ENCODE results near the gene PACRGL.

The PACRGL gene

DNA sequence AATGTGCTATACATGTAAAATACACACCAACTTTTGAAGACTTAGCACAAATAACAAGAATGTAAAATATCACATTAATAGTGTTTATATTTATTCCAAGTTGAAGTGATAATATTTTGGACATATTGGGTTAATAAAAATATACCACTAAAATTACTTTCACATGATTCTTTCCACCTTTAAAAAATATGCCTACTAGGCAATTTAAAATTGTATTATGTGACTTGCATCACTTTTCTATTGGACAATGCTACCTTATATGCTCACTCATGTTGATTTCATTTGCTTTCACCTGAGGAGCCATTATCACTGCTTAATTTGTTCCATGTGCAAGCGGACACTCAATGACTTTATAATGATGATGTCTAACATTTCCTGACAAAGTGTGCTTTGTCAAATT, 3.4 kb upstream of the PACRGL start:
- H3K36me3 ChIP-seq (ENCODE audit: insufficient read depth, low read length): no peaks in the 10 kb centered on the region
- H3K79me2 ChIP-seq (ENCODE audit: insufficient read depth, low read length): peaks cover 15% of the 10 kb centered on the region
- no peak overlapping the region for H2AFZ ChIP-seq (ENCODE audit: low read depth, low read length)
- no peak overlapping the region for H3K27ac ChIP-seq (ENCODE audit: low read length)
- H4K20me1 ChIP-seq (ENCODE audit: insufficient read depth, low read length): no peaks in the 10 kb centered on the region
- DNase-seq (no peak), ATAC-seq (ENCODE audit: insufficient read depth, low read depth) (no peak)
- no peak for TF ChIP-seq EZH2 (IDR thresholded peaks at IDR 0.05; ENCODE audit: borderline replicate concordance, low read depth, low read length, severe bottlenecking)
- TF ChIP-seq, protein P1, sequence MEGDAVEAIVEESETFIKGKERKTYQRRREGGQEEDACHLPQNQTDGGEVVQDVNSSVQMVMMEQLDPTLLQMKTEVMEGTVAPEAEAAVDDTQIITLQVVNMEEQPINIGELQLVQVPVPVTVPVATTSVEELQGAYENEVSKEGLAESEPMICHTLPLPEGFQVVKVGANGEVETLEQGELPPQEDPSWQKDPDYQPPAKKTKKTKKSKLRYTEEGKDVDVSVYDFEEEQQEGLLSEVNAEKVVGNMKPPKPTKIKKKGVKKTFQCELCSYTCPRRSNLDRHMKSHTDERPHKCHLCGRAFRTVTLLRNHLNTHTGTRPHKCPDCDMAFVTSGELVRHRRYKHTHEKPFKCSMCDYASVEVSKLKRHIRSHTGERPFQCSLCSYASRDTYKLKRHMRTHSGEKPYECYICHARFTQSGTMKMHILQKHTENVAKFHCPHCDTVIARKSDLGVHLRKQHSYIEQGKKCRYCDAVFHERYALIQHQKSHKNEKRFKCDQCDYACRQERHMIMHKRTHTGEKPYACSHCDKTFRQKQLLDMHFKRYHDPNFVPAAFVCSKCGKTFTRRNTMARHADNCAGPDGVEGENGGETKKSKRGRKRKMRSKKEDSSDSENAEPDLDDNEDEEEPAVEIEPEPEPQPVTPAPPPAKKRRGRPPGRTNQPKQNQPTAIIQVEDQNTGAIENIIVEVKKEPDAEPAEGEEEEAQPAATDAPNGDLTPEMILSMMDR (IDR thresholded peaks at IDR 0.05; ENCODE audit: borderline replicate concordance, extremely low read depth, low read length, poor library complexity, severe bottlenecking): no peak
- H3K4me3 ChIP-seq (ENCODE audit: low read depth in 1 of 2, low read length in 2 of 2): no peak overlapping the region
- H3K4me1 ChIP-seq (ENCODE audit: insufficient read depth, low read length): peaks cover 26% of the 10 kb centered on the region
- no peaks in the 10 kb centered on the region for H3K9me3 ChIP-seq (ENCODE audit: insufficient read depth, low read length, severe bottlenecking)
- H3K27me3 ChIP-seq (ENCODE audit: insufficient read depth, low read length, poor library complexity): no peaks in the 10 kb centered on the region
- H3K9ac ChIP-seq (ENCODE audit: low read depth, low read length): no peak overlapping the region
- H3K4me2 ChIP-seq (ENCODE audit: insufficient read depth, low read length): no peak overlapping the region

DNA sequence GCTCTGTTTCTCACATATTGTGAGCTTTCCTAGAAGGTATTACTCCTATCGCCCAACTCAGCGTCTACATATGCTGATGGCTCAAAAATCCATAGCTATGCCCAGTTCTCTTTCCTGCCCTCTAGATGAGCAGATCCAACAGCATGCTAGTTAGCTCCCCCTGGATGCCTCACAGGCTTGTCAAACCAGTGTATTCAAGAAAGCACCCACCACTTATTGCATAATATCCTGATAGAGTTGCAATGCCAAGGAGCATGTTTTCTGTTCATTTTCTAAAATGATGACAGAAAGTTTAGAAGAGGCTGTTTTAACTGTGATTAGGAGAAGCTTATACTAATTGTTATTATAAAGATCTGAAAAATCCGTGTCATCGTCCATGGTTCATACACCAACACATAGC, 1.9 kb upstream of the PACRGL start:
- TF ChIP-seq EZH2 (IDR thresholded peaks at IDR 0.05; ENCODE audit: borderline replicate concordance, low read depth, low read length, severe bottlenecking): no peak
- TF ChIP-seq, protein P1 (IDR thresholded peaks at IDR 0.05; ENCODE audit: borderline replicate concordance, extremely low read depth, low read length, poor library complexity, severe bottlenecking): no peak
- DNase-seq: no peak
- peak overlapping the region; percentile 53 for H2AFZ ChIP-seq (ENCODE audit: low read depth, low read length)

DNA sequence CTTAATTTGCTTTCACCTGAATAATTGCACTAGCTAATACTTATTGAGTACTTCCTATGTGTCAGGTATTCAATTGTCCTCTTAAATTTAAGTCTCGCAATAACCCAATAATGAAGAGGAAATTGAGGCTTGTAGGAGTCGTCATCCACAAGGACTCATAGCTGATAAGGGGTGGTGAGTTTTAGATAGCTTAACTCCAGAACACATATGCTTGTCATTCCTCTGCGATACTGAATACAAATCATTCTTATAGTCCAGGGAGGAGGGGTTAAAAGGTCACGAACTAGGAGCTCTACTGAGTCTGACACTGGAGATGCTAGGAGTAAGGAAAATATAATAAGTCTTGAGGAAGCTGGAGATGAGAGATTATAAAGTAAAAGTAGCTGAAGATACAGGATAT, 1.4 kb upstream of the PACRGL start:
- H2AFZ ChIP-seq (ENCODE audit: low read depth, low read length): peak overlapping the region; percentile 53
- no peak for TF ChIP-seq EZH2 (IDR thresholded peaks at IDR 0.05; ENCODE audit: borderline replicate concordance, low read depth, low read length, severe bottlenecking)
- TF ChIP-seq, protein P1 (IDR thresholded peaks at IDR 0.05; ENCODE audit: borderline replicate concordance, extremely low read depth, low read length, poor library complexity, severe bottlenecking): no peak
- no peaks in the 10 kb centered on the region for H4K20me1 ChIP-seq (ENCODE audit: insufficient read depth, low read length)
- 0 out of 2 replicates have a peak overlapping the region, but pooled peaks have one; percentile 83 for H3K4me2 ChIP-seq (ENCODE audit: insufficient read depth, low read length)
- H3K27me3 ChIP-seq (ENCODE audit: insufficient read depth, low read length, poor library complexity): no peaks in the 10 kb centered on the region
- no peak overlapping the region for H3K27ac ChIP-seq (ENCODE audit: low read length)
- H3K36me3 ChIP-seq (ENCODE audit: insufficient read depth, low read length): peaks cover 2% of the 10 kb centered on the region; the same call in 1 of the 2 replicates
- H3K79me2 ChIP-seq (ENCODE audit: insufficient read depth, low read length): peaks cover 36% of the 10 kb centered on the region
- H3K4me1 ChIP-seq (ENCODE audit: insufficient read depth, low read length): peaks cover 33% of the 10 kb centered on the region
- no peak for ATAC-seq (ENCODE audit: insufficient read depth, low read depth)
- H3K9me3 ChIP-seq (ENCODE audit: insufficient read depth, low read length, severe bottlenecking): no peaks in the 10 kb centered on the region
- DNase-seq: no peak
- no peak overlapping the region for H3K9ac ChIP-seq (ENCODE audit: low read depth, low read length)
- H3K4me3 ChIP-seq (ENCODE audit: low read depth in 1 of 2, low read length in 2 of 2): no peak overlapping the region

More for the DNA sequence above, 1.9 kb upstream of the PACRGL start:
- H3K4me3 ChIP-seq (ENCODE audit: low read depth in 1 of 2, low read length in 2 of 2): no peak overlapping the region
- H3K9ac ChIP-seq (ENCODE audit: low read depth, low read length): no peak overlapping the region
- H3K4me2 ChIP-seq (ENCODE audit: insufficient read depth, low read length): no peak overlapping the region
- no peak for ATAC-seq (ENCODE audit: insufficient read depth, low read depth)
- H4K20me1 ChIP-seq (ENCODE audit: insufficient read depth, low read length): no peaks in the 10 kb centered on the region
- H3K4me1 ChIP-seq (ENCODE audit: insufficient read depth, low read length): peaks cover 33% of the 10 kb centered on the region
- no peaks in the 10 kb centered on the region for H3K9me3 ChIP-seq (ENCODE audit: insufficient read depth, low read length, severe bottlenecking)
- H3K79me2 ChIP-seq (ENCODE audit: insufficient read depth, low read length): peaks cover 31% of the 10 kb centered on the region
- H3K27me3 ChIP-seq (ENCODE audit: insufficient read depth, low read length, poor library complexity): no peaks in the 10 kb centered on the region
- H3K27ac ChIP-seq (ENCODE audit: low read length): no peak overlapping the region
- no peaks in the 10 kb centered on the region for H3K36me3 ChIP-seq (ENCODE audit: insufficient read depth, low read length)

DNA sequence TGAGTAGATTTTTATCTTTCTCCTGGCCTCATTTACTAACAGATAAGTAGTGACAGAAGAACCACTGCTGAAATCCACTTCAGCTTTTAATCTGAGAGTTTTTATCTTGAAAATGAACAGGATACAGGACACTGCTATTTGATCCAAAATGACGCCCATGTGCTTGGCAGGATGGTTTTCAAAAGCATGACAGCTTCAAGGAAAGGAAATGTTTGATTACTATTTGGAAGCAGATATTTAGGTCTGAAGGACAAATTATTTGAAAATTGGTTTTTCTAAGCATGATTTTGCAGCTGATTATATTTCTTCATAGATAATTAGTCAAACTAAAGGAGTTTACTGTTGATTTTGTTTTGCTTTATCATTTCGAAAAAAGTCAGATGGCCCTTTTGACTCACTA, 11.1 kb downstream of the PACRGL start:
- H3K36me3 ChIP-seq (ENCODE audit: insufficient read depth, low read length): peaks cover 56% of the 10 kb centered on the region
- H3K79me2 ChIP-seq (ENCODE audit: insufficient read depth, low read length): no peaks in the 10 kb centered on the region
- ATAC-seq (ENCODE audit: insufficient read depth, low read depth) (no peak), DNase-seq (no peak)
- no peak overlapping the region for H3K4me2 ChIP-seq (ENCODE audit: insufficient read depth, low read length)
- H2AFZ ChIP-seq (ENCODE audit: low read depth, low read length): no peak overlapping the region
- no peak overlapping the region for H3K9ac ChIP-seq (ENCODE audit: low read depth, low read length)
- no peaks in the 10 kb centered on the region for H3K9me3 ChIP-seq (ENCODE audit: insufficient read depth, low read length, severe bottlenecking)
- H3K4me1 ChIP-seq (ENCODE audit: insufficient read depth, low read length): no peaks in the 10 kb centered on the region
- H3K4me3 ChIP-seq (ENCODE audit: low read depth in 1 of 2, low read length in 2 of 2): no peak overlapping the region
- no peaks in the 10 kb centered on the region for H4K20me1 ChIP-seq (ENCODE audit: insufficient read depth, low read length)
- H3K27ac ChIP-seq (ENCODE audit: low read length): no peak overlapping the region
- H3K27me3 ChIP-seq (ENCODE audit: insufficient read depth, low read length, poor library complexity): no peaks in the 10 kb centered on the region
- TF ChIP-seq EZH2 (IDR thresholded peaks at IDR 0.05; ENCODE audit: borderline replicate concordance, low read depth, low read length, severe bottlenecking): no peak
- TF ChIP-seq, protein P1 (IDR thresholded peaks at IDR 0.05; ENCODE audit: borderline replicate concordance, extremely low read depth, low read length, poor library complexity, severe bottlenecking): no peak

All from DND-41 (cell line).